Measurements from ENCODE around the gene AGMO.

The AGMO gene

DNA sequence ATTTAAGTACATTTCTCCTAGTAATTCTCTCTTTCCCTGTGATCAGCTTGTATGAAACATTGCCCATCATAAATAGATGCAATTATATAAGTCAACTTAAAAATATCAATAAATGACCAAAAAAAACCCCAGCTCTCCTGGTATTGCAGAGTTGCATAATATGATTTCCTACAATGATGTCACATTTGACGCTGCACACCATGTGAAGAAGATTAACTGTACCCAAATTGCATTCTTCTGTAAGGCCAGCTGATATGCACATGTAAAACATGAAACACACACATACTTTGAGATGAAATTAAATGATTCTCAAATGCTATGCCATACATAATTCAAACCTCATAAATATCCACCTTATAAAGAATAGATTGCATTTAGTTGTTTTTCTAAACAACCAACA lies 115.5 kb downstream of the AGMO start:
- intact Hi-C loops (cut with micrococcal nuclease) = no loop called here
- Mint-ChIP-seq H3K36me3 (ENCODE audit: low read depth) (no peaks in the 10 kb centered on the region), H3K27ac (no peak overlapping the region), H3K9me3 (peaks cover 38% of the 10 kb centered on the region), H3K4me1 (ENCODE audit: low read depth) (no peaks in the 10 kb centered on the region), H3K27me3 (no peaks in the 10 kb centered on the region), H3K4me3 (no peak overlapping the region)

DNA sequence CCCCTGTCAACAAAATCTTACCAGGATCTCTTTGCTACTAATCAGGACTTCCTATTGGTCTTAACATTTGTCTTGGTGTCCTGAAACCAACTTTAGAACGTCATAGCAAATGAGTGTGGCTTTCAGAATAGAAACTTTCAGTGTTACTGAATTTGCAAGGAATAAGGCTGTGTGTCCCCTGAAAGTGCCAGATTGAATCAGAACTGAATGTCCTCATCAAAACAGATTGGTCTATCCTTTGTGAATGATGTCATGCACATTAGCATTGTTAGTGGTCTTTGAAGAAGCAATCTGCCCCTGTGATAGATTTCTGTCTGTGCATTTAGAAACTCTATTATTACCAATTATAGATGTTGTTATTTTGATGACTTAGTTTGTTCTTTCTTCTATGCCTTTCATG lies 119.9 kb downstream of the AGMO start:
- Mint-ChIP-seq H3K27me3 (no peaks in the 10 kb centered on the region), H3K36me3 (ENCODE audit: low read depth) (no peaks in the 10 kb centered on the region), H3K4me3 (no peak overlapping the region), H3K4me1 (ENCODE audit: low read depth) (no peaks in the 10 kb centered on the region), H3K9me3 (peaks cover 51% of the 10 kb centered on the region), H3K27ac (no peak overlapping the region)
- intact Hi-C loops (cut with micrococcal nuclease) = no loop called here

DNA sequence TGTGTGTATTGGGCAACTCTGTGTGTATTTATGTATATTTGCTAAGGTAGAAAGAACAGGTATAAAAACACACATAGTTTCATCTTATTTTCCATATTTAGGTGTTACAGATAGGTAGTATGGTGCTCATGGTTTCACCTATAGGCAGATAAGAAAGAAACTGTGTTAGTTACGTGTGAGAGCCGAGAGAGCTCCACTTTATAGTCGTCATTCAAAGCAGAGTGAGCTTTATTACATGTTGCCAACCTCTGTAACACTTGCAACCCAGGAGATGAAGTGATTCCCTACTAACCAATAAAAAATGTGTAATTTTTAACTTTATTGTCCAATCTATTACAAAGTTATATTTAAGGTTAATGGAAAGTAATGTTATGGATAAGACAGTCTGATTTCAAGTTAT lies 121.3 kb downstream of the AGMO start:
- Mint-ChIP-seq H3K27me3 (no peaks in the 10 kb centered on the region), H3K36me3 (ENCODE audit: low read depth) (no peaks in the 10 kb centered on the region), H3K4me3 (no peak overlapping the region), H3K27ac (no peak overlapping the region), H3K9me3 (peaks cover 51% of the 10 kb centered on the region), H3K4me1 (ENCODE audit: low read depth) (no peaks in the 10 kb centered on the region)
- intact Hi-C loops (cut with micrococcal nuclease) = no loop called here

GRCh38 chr7:15439853-15440252 lies 122.0 kb downstream of the AGMO start:
- Mint-ChIP-seq H3K4me1 (ENCODE audit: low read depth) (no peaks in the 10 kb centered on the region), H3K36me3 (ENCODE audit: low read depth) (no peaks in the 10 kb centered on the region), H3K27ac (no peak overlapping the region), H3K9me3 (peaks cover 50% of the 10 kb centered on the region), H3K27me3 (no peaks in the 10 kb centered on the region), H3K4me3 (no peak overlapping the region)
- intact Hi-C loops (cut with micrococcal nuclease) = no loop called here

- Mint-ChIP-seq H3K4me3 (no peak overlapping the region), H3K4me1 (ENCODE audit: low read depth) (no peaks in the 10 kb centered on the region), H3K36me3 (ENCODE audit: low read depth) (no peaks in the 10 kb centered on the region), H3K27ac (no peak overlapping the region), H3K9me3 (no peaks in the 10 kb centered on the region), H3K27me3 (no peaks in the 10 kb centered on the region)
- intact Hi-C loops (cut with micrococcal nuclease) = no loop called here
Measured at GRCh38 chr7:15433151-15433550, 128.7 kb downstream of the AGMO start.

DNA sequence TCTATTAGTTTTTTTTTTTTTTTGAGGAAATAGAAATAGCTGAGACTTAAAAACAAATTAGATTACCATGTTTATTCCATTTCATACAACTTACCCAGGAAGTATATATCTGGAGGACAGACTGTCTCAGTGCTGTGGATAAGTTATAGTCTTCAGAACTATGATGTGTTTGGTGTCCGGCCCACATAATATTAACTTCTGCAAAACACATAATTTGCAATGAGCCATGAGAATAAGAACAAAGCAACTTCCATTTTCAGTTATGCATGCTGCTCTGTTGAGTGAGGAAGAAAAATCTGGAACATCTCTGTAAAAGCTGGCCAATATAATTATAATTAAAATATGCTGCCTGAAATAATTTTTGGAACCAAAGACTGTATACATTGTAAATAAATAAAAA lies 130.9 kb downstream of the AGMO start:
- H3K27me3 Mint-ChIP-seq = no peaks in the 10 kb centered on the region
- H3K4me3 Mint-ChIP-seq = no peak overlapping the region
- H3K36me3 Mint-ChIP-seq (ENCODE audit: low read depth) = no peaks in the 10 kb centered on the region
- no peaks in the 10 kb centered on the region for H3K4me1 Mint-ChIP-seq (ENCODE audit: low read depth)
- H3K27ac Mint-ChIP-seq = no peak overlapping the region
- intact Hi-C loops (cut with micrococcal nuclease) = no loop called here
- no peaks in the 10 kb centered on the region for H3K9me3 Mint-ChIP-seq

- no peaks in the 10 kb centered on the region for H3K9me3 Mint-ChIP-seq
- H3K27ac Mint-ChIP-seq = no peak overlapping the region
- intact Hi-C loops (cut with micrococcal nuclease) = no loop called here
- no peaks in the 10 kb centered on the region for H3K27me3 Mint-ChIP-seq
- no peak overlapping the region for H3K4me3 Mint-ChIP-seq
- H3K36me3 Mint-ChIP-seq (ENCODE audit: low read depth) = no peaks in the 10 kb centered on the region
- no peaks in the 10 kb centered on the region for H3K4me1 Mint-ChIP-seq (ENCODE audit: low read depth)
Measured at GRCh38 chr7:15430191-15430590, 131.6 kb downstream of the AGMO start.

DNA sequence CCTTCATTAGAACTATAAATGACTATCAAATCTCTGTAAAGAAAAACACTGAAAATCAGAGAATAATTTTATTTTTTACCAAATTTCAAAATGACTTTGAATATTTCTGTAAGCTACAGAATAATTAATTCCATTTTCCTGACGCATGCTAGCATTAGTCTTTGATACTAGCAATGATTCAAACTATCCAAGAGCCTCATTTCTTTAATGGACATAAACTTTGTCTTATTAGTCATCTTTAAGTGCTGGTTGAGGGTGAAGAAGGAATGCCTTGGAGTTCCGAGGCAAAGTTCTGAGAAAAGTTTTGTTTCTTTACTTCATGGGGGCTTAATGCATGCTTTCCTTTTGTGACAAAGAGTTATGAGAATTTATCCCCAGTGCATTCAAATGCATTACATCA lies 137.3 kb downstream of the AGMO start:
- Mint-ChIP-seq H3K4me1 (ENCODE audit: low read depth) (no peaks in the 10 kb centered on the region), H3K36me3 (ENCODE audit: low read depth) (no peaks in the 10 kb centered on the region), H3K27me3 (no peaks in the 10 kb centered on the region), H3K4me3 (no peak overlapping the region), H3K9me3 (peaks cover 26% of the 10 kb centered on the region), H3K27ac (no peak overlapping the region)
- intact Hi-C loops (cut with micrococcal nuclease) = no loop called here

GRCh38 chr7:15419596-15419995 lies 142.2 kb downstream of the AGMO start:
- Mint-ChIP-seq H3K4me3 (no peak overlapping the region), H3K36me3 (ENCODE audit: low read depth) (no peaks in the 10 kb centered on the region), H3K9me3 (peaks cover 27% of the 10 kb centered on the region), H3K27ac (no peak overlapping the region), H3K4me1 (ENCODE audit: low read depth) (no peaks in the 10 kb centered on the region), H3K27me3 (no peaks in the 10 kb centered on the region)
- intact Hi-C loops (cut with micrococcal nuclease) = no loop called here

DNA sequence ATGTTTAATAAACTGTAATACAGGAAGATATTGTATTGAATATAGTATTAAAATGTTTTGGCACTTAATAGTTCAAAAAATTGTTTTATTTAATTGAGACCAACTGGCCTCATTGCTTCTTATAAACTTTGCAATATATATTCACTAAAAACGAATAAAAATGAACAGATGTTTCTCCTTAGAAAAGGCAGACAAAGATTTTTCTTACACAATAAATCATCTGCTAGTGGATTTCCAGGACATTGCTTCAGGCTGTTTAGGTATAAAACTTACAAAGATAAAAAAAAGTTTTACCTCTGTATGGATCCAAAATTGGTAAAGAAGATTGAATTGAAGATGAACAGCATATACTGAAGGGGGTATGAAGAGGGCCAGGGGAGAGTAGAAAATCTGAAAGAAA lies 143.6 kb downstream of the AGMO start:
- no peaks in the 10 kb centered on the region for H3K4me1 Mint-ChIP-seq (ENCODE audit: low read depth)

DNA sequence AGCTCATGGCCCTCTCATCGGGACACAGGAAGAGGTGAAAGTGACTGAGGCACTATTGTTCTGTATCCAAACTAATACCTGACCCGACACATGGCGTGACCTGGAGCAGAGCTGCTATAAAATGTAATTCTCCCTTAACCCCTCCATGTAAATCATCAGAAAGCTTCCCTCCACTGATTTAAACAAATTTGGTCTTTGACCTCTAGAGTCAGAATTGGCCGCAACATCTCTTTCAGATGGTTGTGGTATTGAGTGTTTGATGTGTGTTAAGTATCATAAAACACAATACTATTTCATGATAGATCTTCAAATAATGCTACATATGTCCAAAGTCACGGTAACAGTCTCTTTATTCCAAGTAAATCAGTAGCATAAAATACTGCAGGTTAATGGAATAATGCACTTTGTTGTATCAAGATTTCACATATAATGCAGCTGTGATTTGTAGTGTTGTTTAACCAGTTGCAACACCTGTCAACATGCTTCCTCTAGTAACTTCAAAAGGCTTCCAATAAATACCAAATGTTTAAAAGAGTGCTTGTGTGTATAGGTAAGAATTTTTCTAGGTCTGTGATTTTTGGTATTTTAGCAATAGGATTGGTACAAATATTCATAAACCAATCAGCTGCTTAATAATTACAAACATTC lies 144.3 kb downstream of the AGMO start:
- peaks cover 28% of the 10 kb centered on the region for H3K9me3 Mint-ChIP-seq
- no peaks in the 10 kb centered on the region for H3K27me3 Mint-ChIP-seq
- intact Hi-C loops (cut with micrococcal nuclease) = no loop called here
- H3K4me3 Mint-ChIP-seq = no peak overlapping the region
- H3K4me1 Mint-ChIP-seq (ENCODE audit: low read depth) = no peaks in the 10 kb centered on the region
- H3K36me3 Mint-ChIP-seq (ENCODE audit: low read depth) = no peaks in the 10 kb centered on the region
- no peak overlapping the region for H3K27ac Mint-ChIP-seq

More for the DNA sequence above, 143.6 kb downstream of the AGMO start:
- intact Hi-C loops (cut with micrococcal nuclease) = no loop called here
- Mint-ChIP-seq H3K27me3 (no peaks in the 10 kb centered on the region), H3K27ac (no peak overlapping the region), H3K36me3 (ENCODE audit: low read depth) (no peaks in the 10 kb centered on the region), H3K9me3 (peaks cover 34% of the 10 kb centered on the region), H3K4me3 (no peak overlapping the region)

DNA sequence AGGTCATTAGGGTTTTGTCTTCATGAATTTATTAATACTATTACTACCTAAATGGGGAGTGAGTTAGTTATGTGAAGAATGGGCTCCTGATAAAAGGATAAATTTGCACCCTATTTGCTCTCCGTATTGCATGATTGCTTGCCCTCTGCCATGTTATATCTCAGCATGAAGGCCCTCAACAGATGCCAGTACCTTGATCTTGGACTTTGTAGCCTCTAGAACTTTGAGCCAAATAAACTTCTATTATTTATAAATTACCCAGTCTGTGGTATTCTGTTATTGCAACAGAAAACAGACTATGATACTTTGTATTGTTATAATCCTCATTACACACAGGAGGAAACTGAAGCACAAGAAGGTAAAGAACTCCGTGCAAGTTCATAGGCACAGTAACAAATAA lies 150.8 kb downstream of the AGMO start:
- no peak overlapping the region for H3K27ac Mint-ChIP-seq
- H3K9me3 Mint-ChIP-seq = peaks cover 21% of the 10 kb centered on the region
- H3K4me1 Mint-ChIP-seq (ENCODE audit: low read depth) = no peaks in the 10 kb centered on the region
- intact Hi-C loops (cut with micrococcal nuclease) = no loop called here
- no peaks in the 10 kb centered on the region for H3K27me3 Mint-ChIP-seq
- no peak overlapping the region for H3K4me3 Mint-ChIP-seq
- no peaks in the 10 kb centered on the region for H3K36me3 Mint-ChIP-seq (ENCODE audit: low read depth)

GRCh38 chr7:15407910-15408309 lies 153.9 kb downstream of the AGMO start:
- H3K4me3 Mint-ChIP-seq = no peak overlapping the region
- H3K9me3 Mint-ChIP-seq = peaks cover 12% of the 10 kb centered on the region
- H3K36me3 Mint-ChIP-seq (ENCODE audit: low read depth) = no peaks in the 10 kb centered on the region
- H3K27me3 Mint-ChIP-seq = no peaks in the 10 kb centered on the region
- intact Hi-C loops (cut with micrococcal nuclease) = no loop called here
- H3K27ac Mint-ChIP-seq = no peak overlapping the region
- no peaks in the 10 kb centered on the region for H3K4me1 Mint-ChIP-seq (ENCODE audit: low read depth)

- H3K36me3 Mint-ChIP-seq (ENCODE audit: low read depth) = no peaks in the 10 kb centered on the region
- H3K4me1 Mint-ChIP-seq (ENCODE audit: low read depth) = no peaks in the 10 kb centered on the region
- intact Hi-C loops (cut with micrococcal nuclease) = no loop called here
- H3K4me3 Mint-ChIP-seq = no peak overlapping the region
- H3K27me3 Mint-ChIP-seq = no peaks in the 10 kb centered on the region
- H3K27ac Mint-ChIP-seq = no peak overlapping the region
- peaks cover 21% of the 10 kb centered on the region for H3K9me3 Mint-ChIP-seq
Measured at GRCh38 chr7:15403751-15404150, 158.1 kb downstream of the AGMO start.

DNA sequence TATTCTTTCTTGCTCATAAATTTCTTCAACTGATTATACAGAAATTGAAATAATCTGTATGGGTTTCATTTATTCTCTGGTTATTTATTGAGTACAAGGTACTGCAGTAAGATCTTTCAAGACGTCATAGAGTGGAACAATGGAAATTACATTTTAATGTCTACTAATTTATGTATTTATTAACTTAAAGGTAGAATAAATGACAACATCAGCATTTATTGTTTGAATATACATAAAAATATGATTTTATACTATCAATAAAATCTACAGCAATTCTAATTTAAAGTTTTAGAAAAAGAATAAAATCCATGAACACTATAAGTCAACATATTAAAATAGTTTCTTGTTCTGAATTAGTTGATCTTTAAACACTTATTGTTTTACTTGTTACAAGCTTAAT lies 158.5 kb downstream of the AGMO start:
- Mint-ChIP-seq H3K4me3 (no peak overlapping the region), H3K36me3 (ENCODE audit: low read depth) (no peaks in the 10 kb centered on the region), H3K4me1 (ENCODE audit: low read depth) (no peaks in the 10 kb centered on the region), H3K27me3 (no peaks in the 10 kb centered on the region), H3K9me3 (peaks cover 16% of the 10 kb centered on the region), H3K27ac (no peak overlapping the region)
- intact Hi-C loops (cut with micrococcal nuclease) = no loop called here
